NCI-H2171 treated with DMSO at 0.1 percent for 48 hours (cell line): ENCODE results near the gene NLGN1.

Source experiments
- DNase-seq: peaks from one replicate; lab custom pipeline; 2025; lab: John Stamatoyannopoulos, UW

Gene NLGN1

GRCh38 chr3:173709026-173709425 lies 311.5 kb downstream of the NLGN1 start:
- no peak for DNase-seq

GRCh38 chr3:173711619-173712018 lies 314.1 kb downstream of the NLGN1 start:
- DNase-seq = no peak

- DNase-seq = no peak
Observed at GRCh38 chr3:173719585-173719984, 322.0 kb downstream of the NLGN1 start.

- no peak for DNase-seq
Observed at GRCh38 chr3:173725507-173725906, 328.0 kb downstream of the NLGN1 start.

- DNase-seq = no peak
Observed at GRCh38 chr3:173730391-173730790, 332.8 kb downstream of the NLGN1 start.

- no peak for DNase-seq
Observed at GRCh38 chr3:173732237-173732636, 334.7 kb downstream of the NLGN1 start.

GRCh38 chr3:173733029-173733652 lies 335.6 kb downstream of the NLGN1 start:
- DNase-seq = peak; percentile 11

- DNase-seq = no peak
Observed at GRCh38 chr3:173734473-173734872, 336.9 kb downstream of the NLGN1 start.

GRCh38 chr3:173734895-173735294 lies 337.4 kb downstream of the NLGN1 start:
- no peak for DNase-seq

GRCh38 chr3:173735841-173736240 lies 338.3 kb downstream of the NLGN1 start:
- DNase-seq = no peak

- no peak for DNase-seq
Observed at GRCh38 chr3:173737167-173737808, 339.7 kb downstream of the NLGN1 start.

GRCh38 chr3:173739726-173740125 lies 342.2 kb downstream of the NLGN1 start:
- DNase-seq = no peak

- DNase-seq = no peak
Observed at GRCh38 chr3:173742491-173742890, 344.9 kb downstream of the NLGN1 start.

GRCh38 chr3:173743111-173743510 lies 345.6 kb downstream of the NLGN1 start:
- DNase-seq = no peak

- DNase-seq = no peak
Observed at GRCh38 chr3:173743516-173743915, 346.0 kb downstream of the NLGN1 start.

GRCh38 chr3:173744479-173744878 lies 346.9 kb downstream of the NLGN1 start:
- no peak for DNase-seq

GRCh38 chr3:173744895-173745294 lies 347.4 kb downstream of the NLGN1 start:
- DNase-seq = no peak

- DNase-seq = no peak
Observed at GRCh38 chr3:173745952-173746682, 348.6 kb downstream of the NLGN1 start.

- no peak for DNase-seq
Observed at GRCh38 chr3:173747427-173747826, 349.9 kb downstream of the NLGN1 start.

- no peak for DNase-seq
Observed at GRCh38 chr3:173748105-173748504, 350.6 kb downstream of the NLGN1 start.

- DNase-seq = no peak
Observed at GRCh38 chr3:173750095-173750494, 352.6 kb downstream of the NLGN1 start.

GRCh38 chr3:173750591-173750990 lies 353.0 kb downstream of the NLGN1 start:
- no peak for DNase-seq

- DNase-seq = no peak
Observed at GRCh38 chr3:173753593-173753992, 356.0 kb downstream of the NLGN1 start.
